Mucosa of descending colon (tissue), 3 donors: Measurements from ENCODE around the gene MAP2. TPM values are rescaled to one million over a fixed set of nuclear protein-coding genes. Genes with fewer than 3 reads are reported as not detected.

Source experiments
- ATAC-seq: fragments of 200-7000 bp; cut with Tn5 transposase; one replicate; pipeline ENCODE4 v1.9.1; 2020; ENCODE audit warnings: mild to moderate bottlenecking, moderate library complexity
- DNase-seq, 3 donors: peaks; one replicate each; pipeline ENCODE4 v3.0.0-alpha.2; 2020
- H3K36me3 ChIP-seq: fragments of 200-600 bp; one replicate; pipeline ENCODE4 v1.8.0; 2021; ENCODE audit warnings: low read depth, mild to moderate bottlenecking
- H3K4me1 ChIP-seq: fragments of 200-600 bp; one replicate; pipeline ENCODE4 v1.8.0; 2021; ENCODE audit warnings: low read depth, mild to moderate bottlenecking
- H3K4me3 ChIP-seq: fragments of 200-600 bp; one replicate; pipeline ENCODE4 v1.8.0; 2021; ENCODE audit warnings: mild to moderate bottlenecking
- H3K9me3 ChIP-seq: fragments of 200-600 bp; one replicate; pipeline ENCODE4 v1.8.0; 2021; ENCODE audit warnings: mild to moderate bottlenecking
- intact Hi-C, 2 donors: fragments of 100-400 bp; cut with DNase I in 1 of 2; cut with micrococcal nuclease in 1 of 2; formaldehyde crosslinking; loops; one replicate each; pipeline versions ENCODE4 v1.11.0 to v1.11.1; 2022; cut with DNase I, micrococcal nuclease
- total RNA-seq, 3 donors: library from RNA; stranded (reverse); fragmentation: NEBNext Ultra II Directional in 2 of 3; extraction: Animal tissue kit (Norgen Biotek cat#: 25700) in 2 of 3; gene quantifications; one replicate each; pipeline versions ENCODE4 v1.2.1 to v1.2.4, GENCODE V29; 2021 to 2023
- TF ChIP-seq, protein P1 (sequence below): fragments of 200-600 bp; IDR thresholded peaks from one replicate; pipeline ENCODE4 v1.8.0; 2022; ENCODE audit warnings: antibody characterized with exemption, mild to moderate bottlenecking
- donor health status: DM: no; HTN: no; CAD: no; lungs with moderate emphysema.
- donor health status: DM: no; HTN: no; CAD: no.
- donor health status: DM: no; HTN: yes; CAD: no.

The MAP2 gene
- total RNA-seq, 3 donors from 2014 or later, result 2.3 to 8.4 (median 2.5) TPM

DNA sequence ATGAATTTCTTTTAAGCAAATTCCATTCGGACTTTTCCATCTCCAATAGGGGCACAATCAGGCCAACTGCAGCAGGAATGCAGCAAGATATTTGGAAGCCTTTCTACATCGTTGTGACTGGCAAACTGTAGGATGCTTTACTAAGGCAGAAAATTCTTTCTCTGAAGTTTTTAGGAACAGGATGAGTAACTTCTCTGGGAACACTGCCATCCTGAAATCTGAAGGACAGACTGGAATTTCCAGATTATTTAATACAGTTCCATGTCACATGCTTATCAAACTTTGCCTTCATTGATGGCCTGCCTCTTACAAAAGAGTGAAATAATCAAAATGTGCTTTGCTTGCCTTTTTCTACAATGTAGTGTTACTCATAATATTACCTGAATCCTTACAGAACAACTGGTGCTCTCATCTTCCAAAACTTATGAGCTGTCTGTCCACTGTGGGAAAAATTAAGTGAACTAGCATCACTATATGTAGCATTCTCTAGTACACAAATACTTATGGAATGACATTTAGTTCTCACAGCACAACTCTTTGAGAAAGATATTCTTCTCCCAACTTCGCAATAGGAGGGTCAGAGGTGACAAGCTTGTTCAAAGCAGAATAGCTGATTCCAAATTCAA lies 32.0 kb upstream of the MAP2 start:
- H3K4me1 ChIP-seq, result no peaks in the 10 kb centered on the region
- H3K4me3 ChIP-seq, result no peak overlapping the region
- DNase-seq, result no peak
- no peaks in the 10 kb centered on the region for H3K36me3 ChIP-seq
- no peak for ATAC-seq
- intact Hi-C loops, result no loop called here
- no peaks in the 10 kb centered on the region for H3K9me3 ChIP-seq
- TF ChIP-seq, protein P1, sequence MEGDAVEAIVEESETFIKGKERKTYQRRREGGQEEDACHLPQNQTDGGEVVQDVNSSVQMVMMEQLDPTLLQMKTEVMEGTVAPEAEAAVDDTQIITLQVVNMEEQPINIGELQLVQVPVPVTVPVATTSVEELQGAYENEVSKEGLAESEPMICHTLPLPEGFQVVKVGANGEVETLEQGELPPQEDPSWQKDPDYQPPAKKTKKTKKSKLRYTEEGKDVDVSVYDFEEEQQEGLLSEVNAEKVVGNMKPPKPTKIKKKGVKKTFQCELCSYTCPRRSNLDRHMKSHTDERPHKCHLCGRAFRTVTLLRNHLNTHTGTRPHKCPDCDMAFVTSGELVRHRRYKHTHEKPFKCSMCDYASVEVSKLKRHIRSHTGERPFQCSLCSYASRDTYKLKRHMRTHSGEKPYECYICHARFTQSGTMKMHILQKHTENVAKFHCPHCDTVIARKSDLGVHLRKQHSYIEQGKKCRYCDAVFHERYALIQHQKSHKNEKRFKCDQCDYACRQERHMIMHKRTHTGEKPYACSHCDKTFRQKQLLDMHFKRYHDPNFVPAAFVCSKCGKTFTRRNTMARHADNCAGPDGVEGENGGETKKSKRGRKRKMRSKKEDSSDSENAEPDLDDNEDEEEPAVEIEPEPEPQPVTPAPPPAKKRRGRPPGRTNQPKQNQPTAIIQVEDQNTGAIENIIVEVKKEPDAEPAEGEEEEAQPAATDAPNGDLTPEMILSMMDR, result no peak

DNA sequence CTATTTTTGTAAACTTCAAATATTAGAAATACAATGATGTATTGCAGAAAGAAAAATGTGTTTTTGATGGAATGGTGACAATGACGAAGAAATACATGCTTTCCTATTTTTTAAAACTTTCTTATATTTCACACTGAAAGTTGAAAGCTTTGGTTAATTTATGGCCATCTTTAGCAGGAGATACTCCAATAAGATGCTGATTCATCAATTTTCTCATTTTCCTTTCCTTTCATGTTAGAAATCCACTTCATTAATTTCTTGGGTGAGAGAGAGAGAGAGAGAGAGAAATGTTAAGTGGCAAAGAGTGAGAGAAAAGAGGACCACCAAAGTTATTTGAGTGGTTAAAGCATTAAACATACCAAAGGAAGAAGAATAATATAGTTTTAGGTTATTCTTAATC lies 28.6 kb upstream of the MAP2 start:
- ATAC-seq, result no peak
- no peaks in the 10 kb centered on the region for H3K4me1 ChIP-seq
- H3K36me3 ChIP-seq, result no peaks in the 10 kb centered on the region
- H3K9me3 ChIP-seq, result no peaks in the 10 kb centered on the region
- TF ChIP-seq, protein P1, result no peak
- no peak overlapping the region for H3K4me3 ChIP-seq
- DNase-seq, result no peak
- intact Hi-C loops, result no loop called here

DNA sequence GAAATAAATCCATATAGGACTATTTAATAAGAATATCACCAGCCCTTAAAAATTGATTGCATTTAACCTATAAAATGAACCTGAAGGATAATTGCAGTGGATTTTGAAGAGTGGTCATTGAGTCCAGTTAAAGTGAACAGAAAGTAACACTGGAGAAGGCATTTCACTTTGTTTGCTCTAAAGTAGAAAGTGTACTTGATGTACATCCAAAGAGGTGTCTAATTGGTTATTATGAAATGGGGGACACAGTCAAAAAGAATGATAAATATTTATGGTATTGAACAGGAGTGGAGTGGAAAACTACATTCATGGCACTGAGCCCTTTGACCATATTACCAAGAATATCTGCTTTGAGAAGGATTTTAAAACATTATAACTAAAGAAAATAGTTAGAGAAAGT lies 28.2 kb upstream of the MAP2 start:
- intact Hi-C loops, result no loop called here
- H3K36me3 ChIP-seq, result no peaks in the 10 kb centered on the region
- TF ChIP-seq, protein P1, result no peak
- ATAC-seq (no peak), DNase-seq (no peak)
- H3K4me3 ChIP-seq, result no peak overlapping the region
- no peaks in the 10 kb centered on the region for H3K9me3 ChIP-seq
- H3K4me1 ChIP-seq, result no peaks in the 10 kb centered on the region

DNA sequence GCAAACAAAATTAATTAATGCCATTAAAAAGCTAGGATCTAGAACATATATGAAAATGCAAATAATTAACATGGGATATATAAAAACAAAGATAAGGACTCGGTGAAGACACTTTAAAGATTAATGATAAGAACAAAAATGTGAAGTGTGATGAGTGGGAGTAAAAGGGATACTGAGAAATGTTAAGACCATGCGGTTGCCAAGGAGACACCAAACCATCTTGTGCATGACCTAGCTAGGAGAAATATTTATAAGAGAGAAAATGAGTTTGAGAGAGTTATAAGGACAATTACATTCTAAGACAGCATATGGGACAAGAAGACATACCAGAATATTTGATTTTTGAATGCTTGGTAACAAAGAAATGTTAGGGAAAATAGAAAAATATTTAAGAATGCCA lies 25.4 kb upstream of the MAP2 start:
- no peak overlapping the region for H3K4me3 ChIP-seq

DNA sequence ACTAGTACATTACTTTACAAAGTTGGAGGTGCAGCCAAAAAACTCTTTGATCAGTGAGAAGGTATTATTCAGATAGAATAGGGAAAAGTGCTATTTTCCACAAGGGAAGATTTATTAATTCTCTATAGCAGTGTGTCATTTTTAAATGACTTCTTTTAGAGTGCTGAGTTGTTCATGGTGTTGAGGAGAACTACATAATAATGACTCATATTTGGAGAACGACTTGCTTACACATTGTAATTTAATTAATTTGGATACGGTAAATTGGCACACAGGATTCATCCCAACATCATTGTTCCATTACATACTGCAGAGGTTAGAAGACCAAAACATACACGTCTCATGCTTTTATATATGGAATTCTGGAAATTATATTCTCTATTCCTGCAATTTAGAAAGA lies 22.1 kb upstream of the MAP2 start:
- intact Hi-C loops, result no loop called here
- DNase-seq (no peak), ATAC-seq (no peak)
- TF ChIP-seq, protein P1, result no peak
- Histone ChIP-seq H3K4me1 (no peaks in the 10 kb centered on the region), H3K9me3 (no peaks in the 10 kb centered on the region), H3K4me3 (no peak overlapping the region), H3K36me3 (no peaks in the 10 kb centered on the region)

More for the DNA sequence above, 25.4 kb upstream of the MAP2 start:
- TF ChIP-seq, protein P1, result no peak
- Histone ChIP-seq H3K36me3 (no peaks in the 10 kb centered on the region), H3K4me1 (no peaks in the 10 kb centered on the region), H3K9me3 (no peaks in the 10 kb centered on the region)
- DNase-seq, result no peak
- no peak for ATAC-seq
- intact Hi-C loops, result no loop called here

DNA sequence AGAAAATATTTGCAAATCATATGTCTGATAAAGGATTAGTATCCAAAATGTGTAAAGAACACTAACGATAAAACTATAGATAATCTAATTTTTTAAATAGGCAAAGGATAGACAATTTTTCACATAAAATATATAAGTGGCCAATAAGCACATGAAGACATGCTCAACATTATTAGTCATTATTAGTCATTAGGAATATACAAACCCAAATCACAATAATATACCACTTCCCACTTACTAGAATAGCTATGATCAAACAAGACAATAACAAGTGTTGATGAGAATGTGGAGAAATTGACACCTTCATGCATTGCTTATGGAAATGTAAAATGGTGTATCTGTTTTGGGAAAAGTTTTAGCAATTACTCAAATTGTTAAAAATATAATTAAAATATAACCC lies 12.6 kb upstream of the MAP2 start:
- TF ChIP-seq, protein P1, result no peak
- Histone ChIP-seq H3K36me3 (no peaks in the 10 kb centered on the region), H3K9me3 (no peaks in the 10 kb centered on the region), H3K4me1 (no peaks in the 10 kb centered on the region), H3K4me3 (no peak overlapping the region)
- intact Hi-C loops, result no loop called here
- DNase-seq, result no peak
- ATAC-seq, result no peak
